Endothelial cell of umbilical vein (primary cell): ENCODE data around the gene KLF13.

Experiments
- CTCF ChIP-seq, 2 donors: IDR thresholded peaks; 1 replicate in 1 of 2; 2 replicates in 1 of 2; pipeline ENCODE4 v1.5.1; 2011; ENCODE audit warnings: low read length in 2 of 2, mild to moderate bottlenecking in 2 of 2, moderate library complexity in 2 of 2, control low read depth in 1 of 2, inconsistent platforms in 1 of 2, low read depth in 1 of 2; ENCODE audit not compliant: insufficient read depth in 1 of 2; ENCODE audit errors: extremely low read depth in 1 of 2
- EZH2 ChIP-seq: IDR thresholded peaks from 2 replicates; pipeline ENCODE4 v1.6.1; 2012; ENCODE audit warnings: borderline replicate concordance, low read depth, mild to moderate bottlenecking, moderate library complexity, low read length, inconsistent platforms; ENCODE audit not compliant: severe bottlenecking
- GATA2 ChIP-seq: IDR thresholded peaks from 2 replicates; pipeline ENCODE4 v1.7.0; 2011; ENCODE audit warnings: low read depth, mild to moderate bottlenecking, moderate library complexity, mixed read lengths, low read length; ENCODE audit not compliant: insufficient read length, insufficient read depth
- MAX ChIP-seq: IDR thresholded peaks from 2 replicates; pipeline ENCODE4 v1.6.1; 2011; ENCODE audit not compliant: insufficient read depth, insufficient read length
- POLR2A ChIP-seq: IDR thresholded peaks from 2 replicates; pipeline ENCODE4 v1.6.1; 2012; ENCODE audit warnings: low read depth, mild to moderate bottlenecking, control low read depth, low read length
- POLR2AphosphoS5 ChIP-seq: IDR thresholded peaks from 2 replicates; pipeline ENCODE4 v1.6.1; 2012; ENCODE audit warnings: low read depth, mild to moderate bottlenecking, control low read depth, low read length, moderate library complexity; ENCODE audit not compliant: insufficient read depth

GRCh38 chr15:31412824-31413223, 86.2 kb downstream of the KLF13 start:
- TF ChIP-seq POLR2A (no peak), CTCF (IDR thresholded peaks at IDR 0.05; ENCODE audit: extremely low read depth in 1 of 2, insufficient read depth in 1 of 2, low read depth in 1 of 2, low read length in 2 of 2) (no peak), GATA2 (no peak), POLR2AphosphoS5 (no peak), EZH2 (no peak), MAX (no peak)
